B cell (primary cell): ENCODE measurements around the gene CYP4A11.

ENCODE experiments used
- CTCF ChIP-seq: fragments of 200-600 bp; IDR thresholded peaks from one replicate; pipeline ENCODE4 v1.8.0; 2022; ENCODE audit warnings: antibody characterized with exemption, mild to moderate bottlenecking
- EZH2 ChIP-seq: IDR thresholded peaks from 2 replicates; pipeline ENCODE4 v1.6.1; 2012; ENCODE audit warnings: borderline replicate concordance, low read depth, mild to moderate bottlenecking, moderate library complexity, low read length; ENCODE audit not compliant: insufficient read depth, poor library complexity, severe bottlenecking

DNA sequence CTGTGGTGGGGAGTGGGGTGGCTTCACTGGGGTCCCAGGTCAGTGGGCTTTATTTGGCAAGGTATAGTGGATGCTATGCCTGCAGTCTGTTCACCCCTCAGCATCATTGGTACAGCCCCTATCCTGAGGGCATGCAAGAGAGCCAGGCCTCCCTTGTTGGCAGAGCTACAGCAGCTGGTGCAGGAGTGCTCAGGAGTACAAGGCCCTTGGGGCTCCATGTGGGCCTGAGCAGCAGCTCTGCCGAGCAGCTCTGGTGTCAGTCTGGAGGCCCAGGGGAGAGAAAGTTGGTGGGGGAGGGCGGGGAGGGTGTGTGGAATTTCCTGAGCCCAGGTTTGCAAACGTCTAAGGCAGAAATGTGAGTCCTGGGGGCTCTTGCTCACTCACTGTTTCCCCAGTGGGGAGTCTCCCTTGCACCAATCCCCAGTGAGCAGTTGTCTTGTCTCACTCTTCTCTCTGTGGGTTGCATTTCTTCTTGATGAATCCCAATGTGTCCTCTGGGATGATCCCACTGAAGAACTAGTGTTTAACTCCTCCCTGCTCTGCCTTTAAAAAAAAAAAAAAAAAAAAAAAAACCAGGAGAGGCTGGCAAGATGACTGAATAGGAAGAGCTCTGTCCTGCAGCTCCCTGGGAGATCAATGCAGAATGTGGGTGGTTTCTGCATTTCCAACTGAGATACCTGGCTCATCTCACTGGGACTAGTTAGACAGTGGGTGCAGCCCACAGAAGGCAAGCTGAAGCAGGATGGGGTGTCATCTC lies 42.7 kb upstream of the CYP4A11 start:
- TF ChIP-seq CTCF (no peak), EZH2 (no peak)
